ENCODE data around the gene SLC1A2. TPM values are rescaled to one million over a fixed set of nuclear protein-coding genes. Genes with fewer than 3 reads are reported as not detected.

SLC1A2 gene
- total RNA-seq, 1 experiment from 2014 or later, result not detected

GRCh38 chr11:35388061-35388460, 31.3 kb downstream of the SLC1A2 start:
- intact Hi-C loops (cut with micrococcal nuclease), result no loop called here
- Mint-ChIP-seq H3K36me3 (ENCODE audit: insufficient read depth, unreplicated experiment) (no peaks in the 10 kb centered on the region), H3K27ac (ENCODE audit: low read depth, unreplicated experiment) (peak overlapping the region; percentile 61), H3K4me3 (ENCODE audit: unreplicated experiment) (no peak overlapping the region), H3K4me1 (ENCODE audit: insufficient read depth, unreplicated experiment) (peaks cover 15% of the 10 kb centered on the region), H3K9me3 (ENCODE audit: unreplicated experiment) (no peaks in the 10 kb centered on the region), H3K27me3 (ENCODE audit: insufficient read depth, unreplicated experiment) (no peaks in the 10 kb centered on the region)
- POLR2A ChIA-PET, result interaction anchor here (0.6 to 2.2 kb wide), 8 partner anchors 24 to 705 kb away, joined by 3 to 10 read pairs (median 3); partner anchors contain the start of gene CD44
- DNase-seq (ENCODE audit: unreplicated experiment), result no peak
- BruUV-seq (replicated peaks), result no TSS peak
- CTCF ChIA-PET, result interaction anchor here (0.6 to 8.3 kb wide), 41 partner anchors 8 to 886 kb away, joined by 3 to 98 read pairs (median 4); no protein-coding TSS in a partner anchor
- TF ChIP-seq CTCF (IDR thresholded peaks at IDR 0.05; ENCODE audit: unreplicated experiment), result no peak

GRCh38 chr11:35387111-35387982, 32.0 kb downstream of the SLC1A2 start:
- POLR2A ChIA-PET, result interaction anchor here (0.6 to 2.2 kb wide), 11 partner anchors 23 to 704 kb away, joined by 3 to 10 read pairs (median 3); partner anchors contain the start of gene CD44
- peak; percentile 62 for TF ChIP-seq CTCF (IDR thresholded peaks at IDR 0.05; ENCODE audit: unreplicated experiment)
- Mint-ChIP-seq H3K9me3 (ENCODE audit: unreplicated experiment) (no peaks in the 10 kb centered on the region), H3K27ac (ENCODE audit: low read depth, unreplicated experiment) (peak overlapping the region; percentile 61), H3K4me1 (ENCODE audit: insufficient read depth, unreplicated experiment) (peaks cover 15% of the 10 kb centered on the region), H3K27me3 (ENCODE audit: insufficient read depth, unreplicated experiment) (no peaks in the 10 kb centered on the region), H3K4me3 (ENCODE audit: unreplicated experiment) (no peak overlapping the region), H3K36me3 (ENCODE audit: insufficient read depth, unreplicated experiment) (peaks cover under 1% of the 10 kb centered on the region)
- CTCF ChIA-PET, result interaction anchor here (0.6 to 8.3 kb wide), 49 partner anchors 8 to 886 kb away, joined by 3 to 98 read pairs (median 4); no protein-coding TSS in a partner anchor
- BruUV-seq (replicated peaks), result no TSS peak
- DNase-seq (ENCODE audit: unreplicated experiment), result peak; percentile 60
- intact Hi-C loops (cut with micrococcal nuclease), result loop anchor here (1.0 to 2.0 kb wide), 5 partner anchors 127 to 461 kb away; no protein-coding TSS in a partner anchor

- POLR2A ChIA-PET, result interaction anchor here (1.0 kb wide), 1 partner anchor 148 kb away, joined by 3 read pairs; no protein-coding TSS in a partner anchor
- H3K27me3 Mint-ChIP-seq (ENCODE audit: insufficient read depth, unreplicated experiment), result no peaks in the 10 kb centered on the region
- CTCF ChIA-PET, result interaction anchor here (0.6 kb wide), 1 partner anchor 13 kb away, joined by 3 read pairs; no protein-coding TSS in a partner anchor
- no peak overlapping the region for H3K4me3 Mint-ChIP-seq (ENCODE audit: unreplicated experiment)
- no peak for TF ChIP-seq CTCF (IDR thresholded peaks at IDR 0.05; ENCODE audit: unreplicated experiment)
- H3K4me1 Mint-ChIP-seq (ENCODE audit: insufficient read depth, unreplicated experiment), result no peaks in the 10 kb centered on the region
- intact Hi-C loops (cut with micrococcal nuclease), result no loop called here
- DNase-seq (ENCODE audit: unreplicated experiment), result no peak
- BruUV-seq (replicated peaks), result no TSS peak
- H3K9me3 Mint-ChIP-seq (ENCODE audit: unreplicated experiment), result no peaks in the 10 kb centered on the region
- H3K27ac Mint-ChIP-seq (ENCODE audit: low read depth, unreplicated experiment), result no peak overlapping the region
- peaks cover 6% of the 10 kb centered on the region for H3K36me3 Mint-ChIP-seq (ENCODE audit: insufficient read depth, unreplicated experiment)
These were observed 35.4 kb downstream of the SLC1A2 start for GRCh38 chr11:35383953-35384352.

GRCh38 chr11:35381709-35382322, 37.5 kb downstream of the SLC1A2 start:
- no peak overlapping the region for H3K4me3 Mint-ChIP-seq (ENCODE audit: unreplicated experiment)
- H3K4me1 Mint-ChIP-seq (ENCODE audit: insufficient read depth, unreplicated experiment), result no peaks in the 10 kb centered on the region
- no TSS peak for BruUV-seq (replicated peaks)

More at GRCh38 chr11:35381709-35382322, 37.5 kb downstream of the SLC1A2 start:
- DNase-seq (ENCODE audit: unreplicated experiment), result no peak
- ChIA-PET CTCF (interaction anchor here (0.6 to 1.4 kb wide), 5 partner anchors 17 to 381 kb away, joined by 3 to 5 read pairs (median 4); no protein-coding TSS in a partner anchor), POLR2A (interaction anchor here (0.8 to 1.4 kb wide), 4 partner anchors 14 to 106 kb away, joined by 3 to 6 read pairs (median 4); no protein-coding TSS in a partner anchor)
- Mint-ChIP-seq H3K9me3 (ENCODE audit: unreplicated experiment) (no peaks in the 10 kb centered on the region), H3K27ac (ENCODE audit: low read depth, unreplicated experiment) (no peak overlapping the region), H3K27me3 (ENCODE audit: insufficient read depth, unreplicated experiment) (no peaks in the 10 kb centered on the region), H3K36me3 (ENCODE audit: insufficient read depth, unreplicated experiment) (peaks cover 6% of the 10 kb centered on the region)
- intact Hi-C loops (cut with micrococcal nuclease), result no loop called here
- no peak for TF ChIP-seq CTCF (IDR thresholded peaks at IDR 0.05; ENCODE audit: unreplicated experiment)
